Measurements from ENCODE around the gene C6orf62.
"Not testable (repeated sequence)": the region's sequence is repeated elsewhere in the genome, so short reads cannot be mapped to it uniquely, and the experiment has no call there.

The C6orf62 gene

DNA sequence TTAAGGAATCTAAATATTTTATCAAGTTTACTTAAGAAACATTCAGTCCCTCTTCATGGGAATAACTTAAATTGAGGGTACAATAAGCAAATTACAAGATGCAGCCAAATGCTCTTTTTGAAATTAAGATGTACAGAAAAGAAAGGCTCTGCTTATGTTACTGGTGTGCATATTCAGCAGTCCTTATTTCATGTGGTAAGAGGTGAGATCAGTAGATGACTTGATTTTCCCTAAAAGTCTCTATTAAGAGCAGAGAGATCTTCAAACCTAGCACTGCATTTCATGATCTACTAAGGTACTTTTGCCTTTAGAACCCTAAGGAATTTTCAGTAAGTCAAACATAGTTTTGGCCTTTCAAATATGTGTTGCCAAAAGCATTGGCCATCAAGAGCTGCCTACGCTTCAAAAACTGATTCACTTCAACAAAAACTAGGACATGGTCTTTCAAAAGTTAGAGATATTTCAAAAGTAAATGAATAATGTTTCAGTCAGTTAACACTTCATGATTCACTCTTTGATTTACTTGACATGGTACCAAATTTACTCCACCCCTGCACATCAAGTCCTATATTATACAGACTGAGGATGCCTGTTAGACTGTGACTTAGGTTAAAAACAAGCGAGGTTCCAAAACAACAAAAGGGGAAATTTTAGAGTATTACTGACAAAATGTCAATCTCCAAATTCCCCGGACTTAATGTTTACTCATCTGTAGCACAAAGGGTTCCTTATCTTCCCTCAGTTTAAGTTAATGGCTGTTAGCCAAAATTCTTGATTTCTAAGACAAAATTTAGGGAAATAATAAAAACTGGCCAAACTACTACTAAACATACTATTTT lies 19.2 kb downstream of the C6orf62 start:
- no peak for DNase-seq (ENCODE audit: low read depth in 2 of 2)

DNA sequence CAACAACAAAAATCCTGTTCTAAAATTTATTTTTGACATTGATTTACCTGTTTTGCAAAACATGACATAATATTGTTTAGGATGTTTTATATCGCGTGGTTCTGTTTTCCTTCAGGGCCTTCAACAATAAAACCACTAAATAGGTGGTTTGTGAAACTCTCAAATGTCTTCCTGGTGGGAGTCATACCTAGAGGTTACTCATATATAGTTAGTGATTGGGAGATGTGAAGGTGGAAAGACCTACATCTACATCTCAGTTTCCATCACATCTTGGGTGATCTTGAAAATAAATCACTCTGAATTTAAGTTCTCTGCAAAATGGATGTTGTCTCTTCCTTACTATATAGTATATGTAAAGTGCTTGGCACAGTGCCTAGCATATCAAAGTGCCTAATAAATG lies 22.9 kb downstream of the C6orf62 start:
- DNase-seq (ENCODE audit: low read depth in 2 of 2): no peak

DNA sequence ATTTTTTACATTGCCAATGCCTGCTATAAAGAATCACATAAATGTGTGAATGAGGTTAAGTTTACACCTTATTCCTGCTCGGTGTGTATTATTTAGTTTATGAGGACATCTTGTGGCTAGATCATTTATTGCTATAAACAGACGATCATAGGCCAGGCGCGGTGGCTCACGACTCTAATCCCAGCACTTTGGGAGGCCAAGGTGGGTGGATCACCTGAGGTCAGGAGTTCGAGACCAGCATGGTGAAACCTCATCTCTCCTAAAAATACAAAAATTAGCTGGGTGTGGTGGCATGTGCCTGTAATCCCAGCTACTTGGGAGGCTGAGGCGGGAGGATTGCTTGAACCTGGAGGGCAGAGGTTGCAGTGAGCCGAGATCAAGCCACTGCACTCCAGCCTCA lies 23.3 kb downstream of the C6orf62 start:
- DNase-seq (ENCODE audit: low read depth in 2 of 2): not testable (repeated sequence)

DNA sequence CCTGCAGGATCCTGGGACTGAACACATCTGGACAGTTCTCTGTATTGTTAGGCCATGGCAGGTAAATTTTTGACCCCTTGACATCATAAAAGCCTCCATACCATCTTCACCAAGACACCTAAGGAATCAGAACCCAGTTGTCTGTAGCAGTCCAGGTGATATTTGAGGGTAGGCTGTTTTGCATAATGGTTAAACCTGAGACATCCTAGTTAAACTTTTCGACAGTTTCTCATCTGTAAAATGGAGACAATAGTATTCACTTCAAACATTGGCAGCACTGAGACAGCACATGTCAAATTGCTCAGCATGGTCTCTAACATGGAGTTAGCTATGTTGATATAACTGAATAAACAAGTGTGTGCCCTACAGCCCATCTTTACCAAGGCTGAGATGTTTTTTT lies 24.8 kb downstream of the C6orf62 start:
- no peak for DNase-seq (ENCODE audit: low read depth in 2 of 2)

DNA sequence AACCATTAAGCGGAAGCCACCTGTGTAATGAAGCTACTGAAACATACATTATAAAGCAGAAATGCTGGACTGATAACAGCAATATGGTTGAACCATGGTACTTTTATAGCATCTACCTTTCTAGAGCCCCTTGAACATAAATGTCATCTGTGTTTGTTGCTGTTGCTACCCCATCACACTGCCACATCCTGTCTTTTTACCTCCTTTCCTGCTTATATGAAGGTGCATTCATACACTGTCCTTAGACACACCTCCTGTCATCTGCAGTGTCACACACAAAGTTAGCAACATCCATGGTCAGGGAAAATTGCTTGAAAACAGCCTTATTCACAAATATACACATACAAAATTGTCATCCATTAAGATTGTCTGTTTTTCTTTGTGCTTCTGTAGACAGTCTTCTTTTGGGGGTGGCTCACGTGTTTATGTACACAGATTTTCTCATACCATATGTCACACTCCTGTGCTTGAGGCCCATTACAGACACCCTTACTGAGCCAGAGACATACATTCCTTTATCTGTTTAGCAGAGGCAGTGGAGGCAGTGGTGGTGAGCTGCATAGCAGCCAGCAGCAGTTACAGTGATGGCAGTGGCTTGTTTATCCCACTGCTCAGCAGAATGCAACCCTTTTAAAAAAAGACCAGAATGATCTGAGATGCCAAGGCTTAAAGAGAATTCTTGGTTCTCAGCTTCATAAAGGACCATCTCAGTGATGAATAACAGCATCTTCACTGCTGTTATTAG lies 25.9 kb downstream of the C6orf62 start:
- no peak for DNase-seq (ENCODE audit: low read depth in 2 of 2)

DNA sequence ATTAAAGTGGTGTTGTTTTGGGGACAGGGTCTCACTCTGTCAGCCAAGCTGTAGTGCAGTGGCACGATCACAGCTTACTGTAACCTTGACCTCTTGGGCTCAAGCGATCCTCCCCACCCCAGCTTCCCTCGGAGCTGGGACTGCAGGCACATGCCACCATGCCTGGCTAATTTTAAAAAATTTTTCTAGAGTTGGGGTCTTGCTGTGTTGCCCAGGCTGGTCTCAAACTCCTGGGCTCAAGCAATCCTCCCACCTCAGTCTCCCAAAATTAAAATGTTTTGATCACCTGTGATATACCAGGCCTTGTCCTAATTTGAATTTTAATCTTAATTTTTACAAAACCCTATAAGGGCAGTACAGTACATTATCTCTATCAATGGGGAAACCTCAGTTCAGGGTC lies 26.5 kb downstream of the C6orf62 start:
- no peak for DNase-seq (ENCODE audit: low read depth in 2 of 2)

DNA sequence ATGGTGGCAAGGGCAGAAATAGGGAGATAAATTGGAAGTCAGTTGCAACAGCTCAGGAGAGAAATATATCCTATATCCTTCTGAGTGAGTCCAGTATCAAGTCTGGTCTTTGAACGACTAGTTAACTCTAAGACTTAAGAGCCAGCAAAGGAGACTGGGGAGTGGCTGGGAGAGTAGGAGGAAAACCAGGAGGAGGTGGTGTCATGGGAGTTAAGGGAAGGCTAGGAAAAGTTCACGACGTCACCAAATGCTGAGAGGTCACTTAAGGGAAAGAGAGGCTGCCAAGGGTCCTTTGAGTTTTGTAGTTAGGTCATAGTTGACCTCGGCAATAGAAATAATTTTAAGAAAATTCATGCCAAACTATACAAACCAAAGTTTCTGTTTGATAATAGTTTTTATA lies 27.0 kb downstream of the C6orf62 start:
- DNase-seq (ENCODE audit: low read depth in 2 of 2): no peak

DNA sequence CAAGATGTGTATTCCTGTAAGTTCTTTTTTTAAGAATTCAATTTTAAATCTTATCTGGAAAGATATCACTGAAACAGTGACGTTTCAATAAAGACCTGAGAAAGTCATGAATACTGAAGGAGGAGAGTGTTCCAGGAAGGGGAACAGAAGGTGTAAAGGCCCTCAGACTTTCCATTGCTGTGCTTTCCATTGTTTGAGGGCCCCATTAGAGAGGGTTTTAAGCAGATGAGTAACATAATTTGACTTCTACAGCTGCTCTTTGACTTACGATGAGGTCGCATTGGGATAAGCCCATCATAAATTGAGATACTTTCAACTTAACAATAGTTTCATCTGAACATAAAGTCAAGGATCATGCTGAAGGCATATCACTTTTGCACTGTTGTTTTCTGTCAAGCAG lies 27.4 kb downstream of the C6orf62 start:
- no peak for DNase-seq (ENCODE audit: low read depth in 2 of 2)

DNA sequence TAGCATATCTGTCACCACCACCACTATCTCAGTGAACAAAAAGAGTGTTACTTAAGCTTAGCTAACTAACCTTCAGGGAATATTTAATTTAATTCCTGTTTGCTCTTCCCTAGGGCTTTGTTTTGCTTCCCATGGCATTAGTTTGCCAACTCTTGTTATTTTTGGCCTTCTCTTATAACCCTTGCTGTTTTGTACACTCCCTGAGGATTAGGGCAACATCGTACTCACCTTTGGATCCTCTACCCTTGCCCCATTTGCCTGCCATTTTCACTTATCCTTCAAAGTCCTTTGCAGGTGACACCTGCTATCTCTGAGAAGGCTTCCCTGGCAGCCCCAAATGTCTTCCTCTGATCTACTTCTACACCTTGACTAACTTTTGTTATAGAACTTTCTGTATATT lies 28.4 kb downstream of the C6orf62 start:
- DNase-seq (ENCODE audit: low read depth in 2 of 2): no peak

DNA sequence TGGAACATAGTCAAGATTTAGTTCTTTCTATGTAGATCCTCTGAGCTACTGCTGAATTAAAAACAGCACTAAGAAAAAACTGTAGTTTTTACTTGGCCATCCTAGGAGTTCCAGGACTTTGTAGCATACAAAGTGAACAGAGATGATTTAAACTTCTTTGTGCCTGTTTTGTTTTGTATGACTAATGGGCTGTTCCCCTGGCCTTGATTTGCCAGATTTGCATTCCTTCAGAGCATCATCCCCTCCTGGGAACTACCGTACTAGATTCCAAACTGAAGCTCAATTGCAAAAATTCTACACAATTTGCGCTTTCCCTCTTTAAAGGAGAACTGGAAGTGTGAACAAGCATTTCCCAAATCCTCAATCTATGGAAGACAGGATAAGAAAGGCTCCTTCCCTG lies 29.0 kb downstream of the C6orf62 start:
- no peak for DNase-seq (ENCODE audit: low read depth in 2 of 2)

DNA sequence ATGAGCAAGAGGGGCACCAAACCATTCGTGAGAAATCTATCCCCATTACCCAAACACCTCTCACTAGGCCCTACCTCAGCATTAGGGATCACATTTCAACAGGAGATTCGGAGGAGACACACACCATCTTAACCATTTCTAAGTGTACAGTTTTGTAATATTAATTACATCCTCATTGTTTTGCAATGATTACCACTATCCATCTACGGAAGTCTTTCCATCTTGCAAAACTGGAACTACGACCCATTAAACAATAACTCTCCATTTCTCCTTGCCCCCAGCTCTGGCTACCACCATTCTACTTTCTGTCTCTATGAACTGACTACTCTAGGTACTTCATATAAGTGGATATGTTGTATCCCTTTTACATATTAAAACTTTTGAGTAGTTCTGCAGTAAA lies 32.0 kb downstream of the C6orf62 start:
- DNase-seq (ENCODE audit: low read depth in 2 of 2): no peak

DNA sequence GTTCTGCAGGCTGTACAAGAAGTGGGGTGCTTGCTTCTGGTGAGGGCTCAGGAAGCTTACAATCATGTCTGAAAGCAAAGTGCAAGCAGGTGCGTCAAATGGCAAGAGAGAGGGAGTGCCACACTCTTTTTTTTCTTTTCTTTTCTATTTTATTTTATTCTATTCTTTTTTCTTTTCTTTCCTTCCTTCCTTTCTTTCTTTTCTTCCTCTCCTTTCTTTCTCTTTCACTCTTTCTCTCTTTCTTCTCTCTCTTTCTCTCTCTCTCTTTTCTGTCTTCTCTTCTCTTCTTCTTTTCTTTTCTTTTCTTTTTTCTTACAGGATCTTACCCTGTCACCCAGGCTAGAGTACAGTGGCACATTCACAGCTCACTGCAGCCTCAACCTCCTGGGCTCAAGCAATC lies 32.5 kb downstream of the C6orf62 start:
- DNase-seq (ENCODE audit: low read depth in 2 of 2): no peak

DNA sequence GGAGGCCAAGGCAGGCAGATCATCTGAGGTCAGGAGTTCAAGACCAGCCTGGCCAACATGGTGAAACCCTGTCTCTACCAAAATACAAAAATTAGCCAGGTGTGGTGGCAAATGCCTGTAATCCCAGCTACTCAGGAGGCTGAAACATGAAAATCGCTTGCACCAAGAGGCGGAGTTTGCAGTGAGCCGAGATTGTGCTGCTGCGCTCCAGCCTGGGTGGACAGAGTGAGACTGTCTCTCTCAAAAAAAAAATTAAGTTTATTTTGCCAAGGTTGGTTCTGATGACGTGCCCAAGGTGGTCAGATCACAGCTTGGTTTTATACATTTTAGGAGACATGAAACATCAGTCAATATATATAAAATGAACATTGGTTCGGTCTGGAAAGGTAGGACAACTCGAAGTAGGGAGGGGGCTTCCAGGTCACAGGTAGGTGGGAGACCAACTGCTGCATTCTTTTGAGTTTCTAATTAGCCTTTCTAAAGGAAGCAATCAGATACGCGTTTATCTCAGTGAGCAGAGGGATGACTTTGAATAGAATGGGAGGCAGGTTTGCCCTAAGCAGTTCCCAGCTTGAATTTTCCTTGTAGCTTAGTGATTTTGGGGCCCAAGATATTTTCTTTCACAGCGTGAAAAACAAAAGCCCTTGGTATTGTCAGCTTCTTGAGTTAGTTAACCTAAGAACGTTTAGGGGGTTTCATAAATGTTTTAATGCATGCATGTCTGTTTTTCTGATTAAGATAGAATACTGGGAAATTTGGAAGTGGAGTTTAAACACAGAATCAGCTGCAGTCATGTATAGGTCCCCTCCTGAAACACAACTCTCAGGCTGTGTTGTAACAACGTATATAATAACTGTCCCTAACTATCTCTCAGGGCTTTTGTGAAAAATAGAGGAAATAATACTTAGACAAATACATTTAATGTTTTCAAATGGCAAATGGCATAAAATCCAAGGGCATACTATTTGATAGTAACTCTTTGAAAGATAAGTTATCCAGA lies 35.4 kb downstream of the C6orf62 start:
- no peak for DNase-seq (ENCODE audit: low read depth in 2 of 2)

DNA sequence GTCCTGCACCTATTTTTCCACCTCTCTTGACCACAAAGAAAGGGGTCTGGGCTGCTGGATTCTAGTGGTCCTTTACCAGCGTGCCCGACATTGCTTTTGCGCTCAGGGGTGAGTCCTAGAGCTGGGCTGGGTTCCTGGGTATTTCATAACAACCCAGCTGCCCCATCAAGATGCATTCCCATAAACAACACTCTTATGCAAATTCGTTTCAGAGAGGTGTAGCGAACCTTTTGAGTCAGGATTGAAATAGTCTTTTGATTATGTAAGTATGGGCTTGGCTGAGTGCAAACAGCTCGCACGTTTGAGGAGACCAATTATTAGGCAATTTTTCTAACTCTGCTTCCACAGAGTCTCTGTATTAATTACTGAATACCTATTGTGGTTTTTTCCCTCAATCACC lies 38.4 kb downstream of the C6orf62 start:
- DNase-seq (ENCODE audit: low read depth in 2 of 2): no peak

DNA sequence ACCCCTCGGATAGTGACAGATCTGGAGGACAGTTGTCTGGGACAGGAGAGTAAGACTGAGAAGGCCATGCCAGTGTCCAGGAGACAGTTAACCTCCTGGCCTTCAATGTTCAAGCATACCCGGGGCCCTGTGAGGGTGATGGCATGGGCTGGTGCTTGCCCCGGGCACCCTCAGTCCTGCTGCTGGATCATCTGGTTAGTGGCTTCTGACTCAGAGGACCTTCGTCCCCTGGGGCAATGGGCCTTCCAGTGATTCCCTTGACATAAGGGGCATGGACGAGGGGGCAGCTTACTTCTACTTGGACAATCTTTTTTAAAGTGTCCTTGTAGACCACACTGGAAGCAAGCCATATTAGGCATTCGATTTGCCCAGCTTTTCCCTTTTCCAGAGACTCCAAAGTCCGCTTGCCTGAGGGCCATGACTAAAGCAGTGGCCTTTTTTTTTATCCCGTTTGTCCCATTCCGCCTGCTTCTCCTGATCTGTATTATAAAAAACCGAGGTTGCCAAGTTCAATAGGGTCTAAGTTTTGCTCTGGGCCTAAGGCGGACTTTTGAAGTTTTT lies 40.1 kb downstream of the C6orf62 start:
- not testable (repeated sequence) for DNase-seq (ENCODE audit: low read depth in 2 of 2)

DNA sequence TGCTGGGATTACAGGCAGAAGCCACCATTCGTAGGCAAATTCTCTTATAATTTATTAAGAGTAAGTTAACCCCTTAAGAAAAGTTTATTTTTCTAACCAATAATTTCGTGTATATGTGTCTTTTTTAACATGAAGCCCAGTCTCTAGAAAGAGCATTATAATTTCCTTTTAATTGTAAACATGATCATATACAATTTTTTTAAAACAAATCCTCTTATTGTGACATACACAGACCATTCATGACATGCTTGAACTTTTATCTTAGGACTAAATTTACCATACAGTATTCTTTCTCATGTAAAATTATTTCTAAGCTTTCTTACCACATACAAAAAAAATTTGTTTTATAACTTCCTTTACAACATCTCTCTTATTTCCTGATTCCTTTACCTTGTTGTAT lies 45.3 kb downstream of the C6orf62 start:
- DNase-seq (ENCODE audit: low read depth in 2 of 2): no peak

DNA sequence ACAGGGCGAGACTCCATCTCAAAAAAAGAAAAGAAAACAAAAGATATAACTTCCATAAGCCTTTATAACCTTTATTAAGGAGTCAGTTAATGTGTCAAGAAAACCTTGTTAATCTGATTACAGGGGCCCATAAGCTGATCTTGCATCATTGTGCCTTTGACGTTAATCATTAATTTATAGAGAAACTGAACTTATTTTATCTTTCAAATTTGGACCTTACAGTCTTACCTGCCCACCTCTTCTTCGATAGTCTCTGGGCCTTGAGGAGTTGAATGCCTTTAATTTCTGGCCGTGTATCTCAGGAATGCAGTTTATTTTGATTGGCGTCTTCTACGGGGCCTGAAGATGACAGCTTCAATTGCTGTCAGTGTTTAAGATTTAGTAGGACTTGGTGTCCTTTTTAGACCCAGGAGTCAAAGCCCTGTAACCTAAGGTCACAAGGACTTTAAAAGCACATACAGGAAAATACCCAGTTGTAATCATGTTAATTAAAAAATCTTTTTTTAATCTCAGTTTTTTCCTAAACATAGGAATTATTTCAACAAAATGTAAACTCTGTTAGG lies 46.3 kb downstream of the C6orf62 start:
- no peak for DNase-seq (ENCODE audit: low read depth in 2 of 2)

DNA sequence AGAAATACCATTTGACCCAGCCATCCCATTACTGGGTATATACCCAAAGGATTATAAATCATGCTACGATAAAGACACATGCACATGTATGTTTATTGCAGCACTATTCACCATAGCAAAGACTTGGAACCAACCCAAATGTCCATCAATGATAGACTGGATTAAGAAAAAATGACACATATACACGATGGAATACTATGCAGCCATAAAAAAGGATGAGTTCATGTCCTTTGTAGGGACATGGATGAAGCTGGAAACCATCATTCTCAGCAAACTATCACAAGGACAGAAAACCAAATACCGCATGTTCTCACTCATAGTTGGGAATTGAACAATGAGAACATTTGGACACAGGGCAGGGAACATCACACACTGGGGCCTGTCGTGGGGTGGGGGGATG lies 47.9 kb downstream of the C6orf62 start:
- not testable (repeated sequence) for DNase-seq (ENCODE audit: low read depth in 2 of 2)

DNA sequence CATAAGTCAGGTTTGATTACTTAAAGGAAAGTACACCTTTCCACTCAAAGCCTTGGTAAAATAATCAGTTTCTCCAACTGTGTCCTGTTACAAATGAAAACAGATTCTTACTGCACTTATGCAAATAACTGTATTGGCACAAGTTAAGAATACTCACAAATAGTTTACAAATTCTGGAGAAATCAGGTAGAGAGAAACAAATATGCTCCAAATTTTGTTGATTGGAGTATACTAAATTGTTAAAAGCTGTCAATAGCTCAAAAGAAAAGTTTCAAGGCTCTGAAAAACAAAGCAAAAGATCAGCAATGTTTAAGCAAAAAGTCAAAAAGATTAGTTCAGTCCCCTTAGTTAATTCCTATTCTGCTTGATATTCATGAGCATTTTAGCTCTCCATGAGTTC lies 48.5 kb downstream of the C6orf62 start:
- not testable (repeated sequence) for DNase-seq (ENCODE audit: low read depth in 2 of 2)

DNA sequence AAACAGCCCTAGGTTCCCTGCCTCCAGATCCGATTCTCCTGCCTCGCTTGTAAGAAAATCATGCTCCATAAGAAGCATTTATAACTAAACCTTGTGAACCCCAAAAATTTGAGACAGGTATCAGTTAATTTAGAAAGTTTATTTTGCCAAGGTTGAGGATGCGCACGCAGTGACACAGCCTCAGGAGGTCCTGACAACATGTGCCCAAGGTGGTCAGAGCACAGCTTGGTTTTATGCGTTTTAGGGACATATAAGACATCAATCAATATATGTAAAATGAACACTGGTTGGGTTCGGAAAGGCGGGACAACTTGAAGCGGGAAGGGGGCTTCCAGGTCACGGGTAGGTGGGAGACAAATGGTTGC lies 50.0 kb downstream of the C6orf62 start:
- DNase-seq (ENCODE audit: low read depth in 2 of 2): no peak
